ENCODE results near the gene KIF19.

KIF19 gene

DNA sequence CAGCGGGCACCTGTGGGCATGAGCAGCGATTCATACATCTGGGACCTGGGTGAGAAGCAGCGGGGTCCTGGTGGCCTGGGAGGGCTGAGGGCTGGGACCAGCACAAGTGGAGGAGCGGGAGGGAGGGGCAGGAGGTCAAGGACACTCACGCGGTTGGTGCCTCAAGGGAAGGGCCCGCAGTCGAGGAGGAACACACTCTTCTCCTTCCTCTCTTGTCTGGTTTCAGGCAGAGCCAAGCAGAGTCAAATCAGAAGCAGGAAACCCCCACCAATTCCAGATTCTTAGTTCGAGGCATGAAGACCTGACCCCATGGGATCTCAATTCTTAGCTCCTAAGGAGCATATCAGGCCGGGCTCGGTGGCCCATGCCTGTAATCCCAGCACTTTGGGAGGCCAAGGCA is 36.3 kb upstream of the KIF19 start:
- no peaks in the 10 kb centered on the region for H4K20me1 ChIP-seq (ENCODE audit: insufficient read depth, low read length)
- no peaks in the 10 kb centered on the region for H3K36me3 ChIP-seq (replicated peaks; ENCODE audit: insufficient read depth, low read length)
- no peak overlapping the region for H3K4me2 ChIP-seq (ENCODE audit: low read depth, low read length)
- no peaks in the 10 kb centered on the region for H3F3A ChIP-seq (ENCODE audit: insufficient read depth, low read length)
- TF ChIP-seq CTCF (IDR thresholded peaks at IDR 0.05; ENCODE audit: low read length) (no peak), EZH2 (optimal IDR thresholded peaks at IDR 0.05; ENCODE audit: low read depth, low read length) (no peak), EZH2phosphoT487 (IDR thresholded peaks at IDR 0.05; ENCODE audit: low read length) (no peak)
- H3K4me1 ChIP-seq (ENCODE audit: low read length) = no peaks in the 10 kb centered on the region
- no peak overlapping the region for H3K9ac ChIP-seq (ENCODE audit: low read length)
- DNase-seq = no peak
- no peaks in the 10 kb centered on the region for H3K9me2 ChIP-seq (replicated peaks; ENCODE audit: insufficient read depth, low read length)
- H3K9me3 ChIP-seq (replicated peaks; ENCODE audit: insufficient read depth, low read length) = no peaks in the 10 kb centered on the region
- no peak overlapping the region for H3K4me3 ChIP-seq (ENCODE audit: low read length)
- H2AFZ ChIP-seq (ENCODE audit: low read length) = no peak overlapping the region
- H3K27me3 ChIP-seq (replicated peaks; ENCODE audit: insufficient read depth, low read length) = peaks cover 73% of the 10 kb centered on the region
- no peaks in the 10 kb centered on the region for H3K79me2 ChIP-seq (ENCODE audit: low read length)
- H3K27ac ChIP-seq (ENCODE audit: low read length) = no peak overlapping the region

DNA sequence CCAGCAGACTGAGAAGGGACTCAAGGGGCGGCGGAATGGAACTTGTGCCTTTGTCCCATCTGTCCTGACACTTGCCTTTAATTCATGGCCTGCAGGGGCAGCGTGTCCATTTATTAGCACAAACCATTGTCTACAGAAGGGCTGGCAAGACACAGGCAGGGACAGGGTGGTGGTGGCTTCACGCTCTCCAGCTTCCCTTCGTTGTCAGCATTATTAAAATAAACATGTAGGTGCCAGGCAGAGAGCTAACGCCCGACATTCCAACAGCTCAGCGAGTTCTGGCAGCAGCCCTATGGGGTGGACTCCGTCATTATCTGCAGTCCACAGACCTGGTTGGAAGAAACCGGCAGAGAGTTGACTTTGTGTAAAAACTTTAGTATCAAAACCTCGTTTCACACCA is 35.7 kb upstream of the KIF19 start:
- TF ChIP-seq CTCF (IDR thresholded peaks at IDR 0.05; ENCODE audit: low read length) (no peak), EZH2 (optimal IDR thresholded peaks at IDR 0.05; ENCODE audit: low read depth, low read length) (no peak), EZH2phosphoT487 (IDR thresholded peaks at IDR 0.05; ENCODE audit: low read length) (no peak)
- Histone ChIP-seq H3F3A (ENCODE audit: insufficient read depth, low read length) (no peaks in the 10 kb centered on the region), H3K27me3 (replicated peaks; ENCODE audit: insufficient read depth, low read length) (peaks cover 73% of the 10 kb centered on the region), H3K9me3 (replicated peaks; ENCODE audit: insufficient read depth, low read length) (no peaks in the 10 kb centered on the region), H3K4me2 (ENCODE audit: low read depth, low read length) (no peak overlapping the region), H3K9ac (ENCODE audit: low read length) (no peak overlapping the region), H3K79me2 (ENCODE audit: low read length) (no peaks in the 10 kb centered on the region), H3K36me3 (replicated peaks; ENCODE audit: insufficient read depth, low read length) (no peaks in the 10 kb centered on the region), H3K9me2 (replicated peaks; ENCODE audit: insufficient read depth, low read length) (no peaks in the 10 kb centered on the region), H3K4me3 (ENCODE audit: low read length) (no peak overlapping the region), H3K27ac (ENCODE audit: low read length) (no peak overlapping the region), H4K20me1 (ENCODE audit: insufficient read depth, low read length) (no peaks in the 10 kb centered on the region), H3K4me1 (ENCODE audit: low read length) (no peaks in the 10 kb centered on the region), H2AFZ (ENCODE audit: low read length) (no peak overlapping the region)
- no peak for DNase-seq

GRCh38 chr17:74292495-74292894 is 33.5 kb upstream of the KIF19 start:
- no peak overlapping the region for H3K27ac ChIP-seq (ENCODE audit: low read length)

More at GRCh38 chr17:74292495-74292894, 33.5 kb upstream of the KIF19 start:
- H4K20me1 ChIP-seq (ENCODE audit: insufficient read depth, low read length) = no peaks in the 10 kb centered on the region
- no peak for TF ChIP-seq CTCF (IDR thresholded peaks at IDR 0.05; ENCODE audit: low read length)
- TF ChIP-seq EZH2 (optimal IDR thresholded peaks at IDR 0.05; ENCODE audit: low read depth, low read length) = no peak
- no peak for TF ChIP-seq EZH2phosphoT487 (IDR thresholded peaks at IDR 0.05; ENCODE audit: low read length)
- DNase-seq = no peak
- no peaks in the 10 kb centered on the region for H3K9me2 ChIP-seq (replicated peaks; ENCODE audit: insufficient read depth, low read length)
- H3F3A ChIP-seq (ENCODE audit: insufficient read depth, low read length) = no peaks in the 10 kb centered on the region
- H3K9ac ChIP-seq (ENCODE audit: low read length) = no peak overlapping the region
- H3K36me3 ChIP-seq (replicated peaks; ENCODE audit: insufficient read depth, low read length) = no peaks in the 10 kb centered on the region
- H3K79me2 ChIP-seq (ENCODE audit: low read length) = no peaks in the 10 kb centered on the region
- H3K4me3 ChIP-seq (ENCODE audit: low read length) = no peak overlapping the region
- H3K4me1 ChIP-seq (ENCODE audit: low read length) = no peaks in the 10 kb centered on the region
- no peaks in the 10 kb centered on the region for H3K9me3 ChIP-seq (replicated peaks; ENCODE audit: insufficient read depth, low read length)
- no peak overlapping the region for H2AFZ ChIP-seq (ENCODE audit: low read length)
- H3K27me3 ChIP-seq (replicated peaks; ENCODE audit: insufficient read depth, low read length) = peaks cover 75% of the 10 kb centered on the region
- no peak overlapping the region for H3K4me2 ChIP-seq (ENCODE audit: low read depth, low read length)

All from MM.1S (cell line).